Measurements from ENCODE around the gene SLC22A23.

SLC22A23 gene

DNA sequence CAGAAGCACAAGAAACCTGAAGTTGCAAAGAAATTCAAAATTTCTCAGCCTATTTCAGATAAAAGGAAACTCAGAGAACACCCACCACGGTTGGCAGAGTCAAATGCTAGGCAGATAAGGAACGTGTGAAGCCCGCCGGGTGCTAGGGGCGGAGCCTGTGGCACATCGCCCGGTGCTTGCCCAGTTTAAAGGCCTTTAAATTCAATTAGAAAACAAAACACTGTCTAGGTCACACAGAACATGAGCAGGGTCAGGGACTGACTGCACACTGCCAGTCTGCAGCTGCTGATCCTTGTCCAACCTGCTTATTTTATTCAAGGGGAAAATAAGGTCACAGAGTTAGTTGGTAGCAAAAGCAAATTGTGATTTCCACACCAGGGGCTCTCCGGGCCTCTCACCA is 122.3 kb downstream of the SLC22A23 start:
- H3K4me3 ChIP-seq (replicated peaks; ENCODE audit: low read depth, low read length): no peak overlapping the region
- TF ChIP-seq, protein P1, sequence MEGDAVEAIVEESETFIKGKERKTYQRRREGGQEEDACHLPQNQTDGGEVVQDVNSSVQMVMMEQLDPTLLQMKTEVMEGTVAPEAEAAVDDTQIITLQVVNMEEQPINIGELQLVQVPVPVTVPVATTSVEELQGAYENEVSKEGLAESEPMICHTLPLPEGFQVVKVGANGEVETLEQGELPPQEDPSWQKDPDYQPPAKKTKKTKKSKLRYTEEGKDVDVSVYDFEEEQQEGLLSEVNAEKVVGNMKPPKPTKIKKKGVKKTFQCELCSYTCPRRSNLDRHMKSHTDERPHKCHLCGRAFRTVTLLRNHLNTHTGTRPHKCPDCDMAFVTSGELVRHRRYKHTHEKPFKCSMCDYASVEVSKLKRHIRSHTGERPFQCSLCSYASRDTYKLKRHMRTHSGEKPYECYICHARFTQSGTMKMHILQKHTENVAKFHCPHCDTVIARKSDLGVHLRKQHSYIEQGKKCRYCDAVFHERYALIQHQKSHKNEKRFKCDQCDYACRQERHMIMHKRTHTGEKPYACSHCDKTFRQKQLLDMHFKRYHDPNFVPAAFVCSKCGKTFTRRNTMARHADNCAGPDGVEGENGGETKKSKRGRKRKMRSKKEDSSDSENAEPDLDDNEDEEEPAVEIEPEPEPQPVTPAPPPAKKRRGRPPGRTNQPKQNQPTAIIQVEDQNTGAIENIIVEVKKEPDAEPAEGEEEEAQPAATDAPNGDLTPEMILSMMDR (IDR thresholded peaks at IDR 0.05; ENCODE audit: low read depth, low read length, missing control alignments): no peak
- no peak for DNase-seq (ENCODE audit: extremely low read depth, low read depth)

DNA sequence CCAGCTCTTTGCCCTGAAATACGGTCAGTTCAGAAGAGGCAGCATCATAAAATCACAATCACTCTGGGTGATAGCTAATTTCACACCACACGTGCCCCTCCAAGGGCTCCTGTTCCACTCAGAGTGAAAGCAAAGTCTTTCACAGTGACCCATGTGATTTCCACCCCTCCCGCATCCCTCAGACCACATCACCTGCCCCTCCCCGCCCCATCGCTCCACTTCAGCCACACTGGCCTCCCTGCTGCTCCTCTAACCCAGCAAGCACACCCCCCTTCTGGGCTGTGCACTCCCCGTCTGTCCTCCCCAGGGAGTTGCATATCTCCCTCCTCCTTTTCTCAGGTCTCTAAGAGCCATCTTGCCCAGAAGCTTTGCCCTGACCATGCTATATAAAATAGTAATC is 123.6 kb downstream of the SLC22A23 start:
- no peak overlapping the region for H3K4me3 ChIP-seq (replicated peaks; ENCODE audit: low read depth, low read length)
- TF ChIP-seq, protein P1 (IDR thresholded peaks at IDR 0.05; ENCODE audit: low read depth, low read length, missing control alignments): no peak
- DNase-seq (ENCODE audit: extremely low read depth, low read depth): no peak

DNA sequence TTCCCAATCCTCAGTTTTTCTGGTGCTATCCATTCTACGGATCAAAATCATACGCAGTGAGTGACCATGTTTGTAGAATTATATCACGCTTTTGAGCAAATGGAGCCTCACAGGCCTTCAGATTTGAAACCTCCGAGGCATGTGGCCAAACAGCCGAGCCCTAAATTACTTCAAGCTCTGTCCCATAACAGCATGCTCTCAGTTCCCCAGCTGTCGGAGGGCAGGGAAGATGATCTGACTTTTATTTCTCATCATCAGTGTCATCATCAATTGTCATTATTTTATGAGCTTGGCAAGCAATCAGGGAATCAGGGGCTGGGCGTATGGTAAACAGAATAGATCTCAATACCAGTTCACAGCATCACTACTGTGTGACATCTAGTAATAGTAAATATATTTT is 124.9 kb downstream of the SLC22A23 start:
- TF ChIP-seq, protein P1 (IDR thresholded peaks at IDR 0.05; ENCODE audit: low read depth, low read length, missing control alignments): no peak
- H3K4me3 ChIP-seq (replicated peaks; ENCODE audit: low read depth, low read length): no peak overlapping the region
- DNase-seq (ENCODE audit: extremely low read depth, low read depth): no peak

DNA sequence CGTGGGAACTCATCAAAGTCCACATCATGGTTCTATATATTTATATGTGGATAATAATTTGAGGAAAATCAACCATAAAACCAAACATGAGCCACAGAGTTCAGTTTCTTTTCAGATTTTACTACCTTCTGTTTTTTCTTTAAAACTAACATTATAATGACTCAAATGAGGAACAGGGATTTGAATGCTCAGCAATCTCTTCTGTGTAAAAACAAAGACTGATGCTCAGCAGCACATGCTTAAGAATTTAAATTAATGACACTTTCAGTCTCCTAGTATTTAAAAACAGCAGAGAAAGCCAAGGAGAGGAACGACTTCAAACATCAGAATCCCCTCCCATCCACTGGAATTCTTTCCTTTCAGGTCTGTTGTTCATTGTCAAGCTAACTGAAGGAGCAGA is 125.4 kb downstream of the SLC22A23 start:
- no peak overlapping the region for H3K4me3 ChIP-seq (replicated peaks; ENCODE audit: low read depth, low read length)
- TF ChIP-seq, protein P1 (IDR thresholded peaks at IDR 0.05; ENCODE audit: low read depth, low read length, missing control alignments): no peak

DNA sequence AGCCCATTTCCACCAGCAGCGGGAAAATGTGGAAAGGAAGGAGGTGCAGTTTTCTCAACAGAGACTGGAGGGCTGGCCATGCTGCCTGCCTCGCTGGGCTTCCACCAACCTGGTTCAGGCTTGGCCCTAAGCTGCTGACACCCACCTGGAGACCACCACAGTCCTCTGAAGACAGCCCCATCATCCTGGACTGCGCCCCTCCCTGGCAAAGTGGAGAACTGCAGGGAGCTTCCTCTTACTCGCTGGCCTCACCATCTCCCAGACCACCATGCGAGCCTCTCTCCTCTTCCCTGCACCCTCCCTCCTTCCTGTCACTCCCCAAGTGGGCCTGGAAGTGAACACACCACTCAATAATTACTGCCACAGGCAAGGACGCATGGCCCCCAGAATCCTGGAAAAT is 126.7 kb downstream of the SLC22A23 start:
- DNase-seq (ENCODE audit: extremely low read depth, low read depth): no peak
- H3K4me3 ChIP-seq (replicated peaks; ENCODE audit: low read depth, low read length): no peak overlapping the region
- TF ChIP-seq, protein P1 (IDR thresholded peaks at IDR 0.05; ENCODE audit: low read depth, low read length, missing control alignments): no peak

More for the DNA sequence above, 125.4 kb downstream of the SLC22A23 start:
- no peak for DNase-seq (ENCODE audit: extremely low read depth, low read depth)

DNA sequence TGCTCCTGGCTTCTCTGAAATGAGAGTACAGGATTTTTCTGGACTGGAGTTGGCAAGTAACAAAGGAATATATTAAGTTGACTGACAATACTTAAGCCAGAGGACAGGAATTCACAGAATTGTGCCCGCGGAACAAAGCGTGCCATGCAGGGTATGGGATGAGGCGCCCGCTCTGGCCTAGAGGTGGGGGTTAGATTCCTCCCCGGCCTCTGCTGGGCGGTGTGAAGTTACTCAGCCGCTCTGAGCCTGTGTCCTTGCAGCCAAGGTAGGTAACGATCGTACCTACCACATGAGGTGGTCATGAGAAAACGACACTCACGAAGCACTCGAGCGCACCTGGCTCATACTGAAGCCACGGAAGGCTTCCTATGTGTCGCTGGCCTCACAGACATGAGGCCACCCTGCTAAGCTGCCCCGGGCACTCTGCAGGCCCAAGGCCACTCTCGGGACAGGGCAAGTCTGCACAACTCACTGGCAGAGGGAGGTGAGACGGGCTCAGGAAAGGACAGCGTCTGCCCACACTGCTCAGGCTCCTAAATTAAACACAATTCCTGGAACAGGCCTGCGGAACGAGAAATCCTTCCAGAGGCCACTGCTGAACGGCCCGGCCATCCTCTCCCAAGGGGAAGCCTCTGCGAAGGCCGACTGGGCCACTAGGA is 127.3 kb downstream of the SLC22A23 start:
- no peak overlapping the region for H3K4me3 ChIP-seq (replicated peaks; ENCODE audit: low read depth, low read length)
- no peak for DNase-seq (ENCODE audit: extremely low read depth, low read depth)
- TF ChIP-seq, protein P1 (IDR thresholded peaks at IDR 0.05; ENCODE audit: low read depth, low read length, missing control alignments): no peak

DNA sequence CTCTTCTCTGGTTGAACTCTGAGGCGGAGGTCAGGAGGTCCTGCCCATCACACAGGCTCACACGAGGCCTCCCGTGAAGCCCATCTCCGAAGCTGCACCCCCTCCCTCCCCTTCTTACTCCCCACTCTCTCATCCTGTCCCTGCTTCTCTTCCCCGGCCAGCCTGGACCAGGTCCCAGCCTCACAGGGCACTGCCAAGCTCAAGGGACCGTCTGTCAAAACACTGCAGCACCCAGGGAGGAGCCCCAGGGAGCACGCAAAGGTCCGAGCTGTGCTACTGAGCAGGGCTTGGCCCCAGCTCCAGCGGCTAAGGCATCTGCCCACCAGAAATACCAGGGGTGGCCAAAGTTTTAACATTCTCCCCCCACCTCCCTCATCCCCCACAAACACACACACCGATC is 128.1 kb downstream of the SLC22A23 start:
- no peak overlapping the region for H3K4me3 ChIP-seq (replicated peaks; ENCODE audit: low read depth, low read length)
- DNase-seq (ENCODE audit: extremely low read depth, low read depth): no peak
- TF ChIP-seq, protein P1 (IDR thresholded peaks at IDR 0.05; ENCODE audit: low read depth, low read length, missing control alignments): no peak

All from HFF-Myc (cell line).